Esophagus muscularis mucosa (tissue), 3 donors: ENCODE measurements around the gene ADGRB2.

Source experiments
- EP300 ChIP-seq: sonication (generic); formaldehyde crosslinking; IDR thresholded peaks from one replicate; pipeline ENCODE4 v1.6.1; 2017; ENCODE audit warnings: antibody characterized with exemption
- TF ChIP-seq, protein P1 (sequence below), 3 experiments: fragments of 200-600 bp in 2 of 3; fragments of 450-650 bp in 1 of 3; sonication (generic) in 2 of 3; IDR thresholded peaks; one replicate each; pipeline ENCODE4 v1.5.1; 2017 to 2019; ENCODE audit warnings: antibody characterized with exemption in 3 of 3, mild to moderate bottlenecking in 2 of 3, moderate library complexity in 1 of 3

DNA sequence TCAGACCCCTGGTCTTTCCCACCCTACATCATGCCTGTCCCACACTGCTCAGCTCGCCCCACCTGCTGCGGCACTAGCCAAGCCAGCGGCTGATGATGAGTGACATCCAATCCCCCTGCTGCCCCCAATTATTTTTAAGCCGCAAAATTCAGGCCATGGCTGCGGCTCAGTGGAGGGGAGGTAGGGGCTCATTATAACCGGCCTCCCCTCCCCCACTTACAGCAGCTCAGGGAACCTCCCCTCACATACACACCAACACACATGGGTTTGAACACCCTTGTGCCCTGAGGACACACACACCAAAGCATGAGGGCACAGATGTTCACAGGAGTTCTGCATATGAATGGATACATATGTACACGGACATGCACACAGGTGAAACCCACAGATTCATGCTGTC lies 5.3 kb downstream of the ADGRB2 start:
- TF ChIP-seq EP300: no peak
- TF ChIP-seq, protein P1, sequence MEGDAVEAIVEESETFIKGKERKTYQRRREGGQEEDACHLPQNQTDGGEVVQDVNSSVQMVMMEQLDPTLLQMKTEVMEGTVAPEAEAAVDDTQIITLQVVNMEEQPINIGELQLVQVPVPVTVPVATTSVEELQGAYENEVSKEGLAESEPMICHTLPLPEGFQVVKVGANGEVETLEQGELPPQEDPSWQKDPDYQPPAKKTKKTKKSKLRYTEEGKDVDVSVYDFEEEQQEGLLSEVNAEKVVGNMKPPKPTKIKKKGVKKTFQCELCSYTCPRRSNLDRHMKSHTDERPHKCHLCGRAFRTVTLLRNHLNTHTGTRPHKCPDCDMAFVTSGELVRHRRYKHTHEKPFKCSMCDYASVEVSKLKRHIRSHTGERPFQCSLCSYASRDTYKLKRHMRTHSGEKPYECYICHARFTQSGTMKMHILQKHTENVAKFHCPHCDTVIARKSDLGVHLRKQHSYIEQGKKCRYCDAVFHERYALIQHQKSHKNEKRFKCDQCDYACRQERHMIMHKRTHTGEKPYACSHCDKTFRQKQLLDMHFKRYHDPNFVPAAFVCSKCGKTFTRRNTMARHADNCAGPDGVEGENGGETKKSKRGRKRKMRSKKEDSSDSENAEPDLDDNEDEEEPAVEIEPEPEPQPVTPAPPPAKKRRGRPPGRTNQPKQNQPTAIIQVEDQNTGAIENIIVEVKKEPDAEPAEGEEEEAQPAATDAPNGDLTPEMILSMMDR (IDR thresholded peaks at IDR 0.05): no peak
